Measurements from ENCODE around the gene MED12. TPM values are rescaled to one million over a fixed set of nuclear protein-coding genes. Genes with fewer than 3 reads are reported as not detected.

MED12 gene
- total and polyA plus RNA-seq, 2 experiments from 2014 or later = 7.1 to 40.6 TPM

DNA sequence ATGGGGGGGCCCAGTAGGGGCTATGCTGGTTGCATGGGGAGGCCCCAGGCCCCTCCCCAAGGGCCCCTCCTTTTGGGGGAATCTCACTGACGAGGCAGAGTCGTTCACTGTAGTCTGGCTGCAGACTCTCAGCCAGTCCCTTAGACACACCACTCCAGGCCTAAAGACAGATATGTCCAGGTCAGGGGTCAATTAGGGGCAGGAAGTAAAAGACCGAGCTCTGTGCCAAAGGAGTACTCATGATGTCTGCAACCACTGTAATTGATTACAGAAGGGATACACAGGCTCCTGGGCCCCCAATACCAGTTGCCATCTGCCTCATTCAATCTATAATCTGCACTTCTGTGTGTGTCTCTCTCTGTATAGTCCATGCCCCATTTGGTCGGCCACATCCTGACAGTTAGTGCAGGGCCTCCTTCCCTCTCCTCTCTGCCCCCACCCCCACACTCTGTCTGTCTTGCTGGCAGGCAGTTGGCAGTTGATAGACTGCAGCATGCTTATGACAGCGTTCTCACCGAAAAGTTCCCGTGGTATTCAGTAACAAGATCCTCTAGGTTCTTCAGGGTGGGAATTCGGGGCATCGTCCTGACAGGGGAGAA, 10.5 kb upstream of the MED12 start:
- H3K4me1 ChIP-seq (ENCODE audit: insufficient read depth) = peaks cover 19% of the 10 kb centered on the region
- Mint-ChIP-seq H3K4me3 (no peak overlapping the region), H3K36me3 (ENCODE audit: low read depth) (no peaks in the 10 kb centered on the region), H3K9me3 (no peaks in the 10 kb centered on the region), H3K27ac (no peak overlapping the region), H3K27me3 (ENCODE audit: insufficient read depth, low read depth, poor library complexity) (peaks cover 2% of the 10 kb centered on the region), H3K4me1 (peaks cover 28% of the 10 kb centered on the region)
- no peak for TF ChIP-seq CREB1 (CRISPR knock-in tag; IDR thresholded peaks at IDR 0.05; ENCODE audit: low read depth)
- no peak for TF ChIP-seq EZH2phosphoT487 (IDR thresholded peaks at IDR 0.05; ENCODE audit: unreplicated experiment)
- TF ChIP-seq, protein P1, sequence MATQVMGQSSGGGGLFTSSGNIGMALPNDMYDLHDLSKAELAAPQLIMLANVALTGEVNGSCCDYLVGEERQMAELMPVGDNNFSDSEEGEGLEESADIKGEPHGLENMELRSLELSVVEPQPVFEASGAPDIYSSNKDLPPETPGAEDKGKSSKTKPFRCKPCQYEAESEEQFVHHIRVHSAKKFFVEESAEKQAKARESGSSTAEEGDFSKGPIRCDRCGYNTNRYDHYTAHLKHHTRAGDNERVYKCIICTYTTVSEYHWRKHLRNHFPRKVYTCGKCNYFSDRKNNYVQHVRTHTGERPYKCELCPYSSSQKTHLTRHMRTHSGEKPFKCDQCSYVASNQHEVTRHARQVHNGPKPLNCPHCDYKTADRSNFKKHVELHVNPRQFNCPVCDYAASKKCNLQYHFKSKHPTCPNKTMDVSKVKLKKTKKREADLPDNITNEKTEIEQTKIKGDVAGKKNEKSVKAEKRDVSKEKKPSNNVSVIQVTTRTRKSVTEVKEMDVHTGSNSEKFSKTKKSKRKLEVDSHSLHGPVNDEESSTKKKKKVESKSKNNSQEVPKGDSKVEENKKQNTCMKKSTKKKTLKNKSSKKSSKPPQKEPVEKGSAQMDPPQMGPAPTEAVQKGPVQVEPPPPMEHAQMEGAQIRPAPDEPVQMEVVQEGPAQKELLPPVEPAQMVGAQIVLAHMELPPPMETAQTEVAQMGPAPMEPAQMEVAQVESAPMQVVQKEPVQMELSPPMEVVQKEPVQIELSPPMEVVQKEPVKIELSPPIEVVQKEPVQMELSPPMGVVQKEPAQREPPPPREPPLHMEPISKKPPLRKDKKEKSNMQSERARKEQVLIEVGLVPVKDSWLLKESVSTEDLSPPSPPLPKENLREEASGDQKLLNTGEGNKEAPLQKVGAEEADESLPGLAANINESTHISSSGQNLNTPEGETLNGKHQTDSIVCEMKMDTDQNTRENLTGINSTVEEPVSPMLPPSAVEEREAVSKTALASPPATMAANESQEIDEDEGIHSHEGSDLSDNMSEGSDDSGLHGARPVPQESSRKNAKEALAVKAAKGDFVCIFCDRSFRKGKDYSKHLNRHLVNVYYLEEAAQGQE (IDR thresholded peaks at IDR 0.05; ENCODE audit: unreplicated experiment) = no peak
- TF ChIP-seq POLR2AphosphoS5 (IDR thresholded peaks at IDR 0.05; ENCODE audit: low read depth) = no peak
- no peak for TF ChIP-seq JUNB (IDR thresholded peaks at IDR 0.05; ENCODE audit: unreplicated experiment)
- TF ChIP-seq EZH2 (IDR thresholded peaks at IDR 0.05; ENCODE audit: low read depth, unreplicated experiment) = no peak
- no peak for TF ChIP-seq ZNF114 (CRISPR knock-in tag; IDR thresholded peaks at IDR 0.05)
- TF ChIP-seq ZNF331 (CRISPR knock-in tag; IDR thresholded peaks at IDR 0.05; ENCODE audit: low read depth) = no peak
- TF ChIP-seq, protein P2, sequence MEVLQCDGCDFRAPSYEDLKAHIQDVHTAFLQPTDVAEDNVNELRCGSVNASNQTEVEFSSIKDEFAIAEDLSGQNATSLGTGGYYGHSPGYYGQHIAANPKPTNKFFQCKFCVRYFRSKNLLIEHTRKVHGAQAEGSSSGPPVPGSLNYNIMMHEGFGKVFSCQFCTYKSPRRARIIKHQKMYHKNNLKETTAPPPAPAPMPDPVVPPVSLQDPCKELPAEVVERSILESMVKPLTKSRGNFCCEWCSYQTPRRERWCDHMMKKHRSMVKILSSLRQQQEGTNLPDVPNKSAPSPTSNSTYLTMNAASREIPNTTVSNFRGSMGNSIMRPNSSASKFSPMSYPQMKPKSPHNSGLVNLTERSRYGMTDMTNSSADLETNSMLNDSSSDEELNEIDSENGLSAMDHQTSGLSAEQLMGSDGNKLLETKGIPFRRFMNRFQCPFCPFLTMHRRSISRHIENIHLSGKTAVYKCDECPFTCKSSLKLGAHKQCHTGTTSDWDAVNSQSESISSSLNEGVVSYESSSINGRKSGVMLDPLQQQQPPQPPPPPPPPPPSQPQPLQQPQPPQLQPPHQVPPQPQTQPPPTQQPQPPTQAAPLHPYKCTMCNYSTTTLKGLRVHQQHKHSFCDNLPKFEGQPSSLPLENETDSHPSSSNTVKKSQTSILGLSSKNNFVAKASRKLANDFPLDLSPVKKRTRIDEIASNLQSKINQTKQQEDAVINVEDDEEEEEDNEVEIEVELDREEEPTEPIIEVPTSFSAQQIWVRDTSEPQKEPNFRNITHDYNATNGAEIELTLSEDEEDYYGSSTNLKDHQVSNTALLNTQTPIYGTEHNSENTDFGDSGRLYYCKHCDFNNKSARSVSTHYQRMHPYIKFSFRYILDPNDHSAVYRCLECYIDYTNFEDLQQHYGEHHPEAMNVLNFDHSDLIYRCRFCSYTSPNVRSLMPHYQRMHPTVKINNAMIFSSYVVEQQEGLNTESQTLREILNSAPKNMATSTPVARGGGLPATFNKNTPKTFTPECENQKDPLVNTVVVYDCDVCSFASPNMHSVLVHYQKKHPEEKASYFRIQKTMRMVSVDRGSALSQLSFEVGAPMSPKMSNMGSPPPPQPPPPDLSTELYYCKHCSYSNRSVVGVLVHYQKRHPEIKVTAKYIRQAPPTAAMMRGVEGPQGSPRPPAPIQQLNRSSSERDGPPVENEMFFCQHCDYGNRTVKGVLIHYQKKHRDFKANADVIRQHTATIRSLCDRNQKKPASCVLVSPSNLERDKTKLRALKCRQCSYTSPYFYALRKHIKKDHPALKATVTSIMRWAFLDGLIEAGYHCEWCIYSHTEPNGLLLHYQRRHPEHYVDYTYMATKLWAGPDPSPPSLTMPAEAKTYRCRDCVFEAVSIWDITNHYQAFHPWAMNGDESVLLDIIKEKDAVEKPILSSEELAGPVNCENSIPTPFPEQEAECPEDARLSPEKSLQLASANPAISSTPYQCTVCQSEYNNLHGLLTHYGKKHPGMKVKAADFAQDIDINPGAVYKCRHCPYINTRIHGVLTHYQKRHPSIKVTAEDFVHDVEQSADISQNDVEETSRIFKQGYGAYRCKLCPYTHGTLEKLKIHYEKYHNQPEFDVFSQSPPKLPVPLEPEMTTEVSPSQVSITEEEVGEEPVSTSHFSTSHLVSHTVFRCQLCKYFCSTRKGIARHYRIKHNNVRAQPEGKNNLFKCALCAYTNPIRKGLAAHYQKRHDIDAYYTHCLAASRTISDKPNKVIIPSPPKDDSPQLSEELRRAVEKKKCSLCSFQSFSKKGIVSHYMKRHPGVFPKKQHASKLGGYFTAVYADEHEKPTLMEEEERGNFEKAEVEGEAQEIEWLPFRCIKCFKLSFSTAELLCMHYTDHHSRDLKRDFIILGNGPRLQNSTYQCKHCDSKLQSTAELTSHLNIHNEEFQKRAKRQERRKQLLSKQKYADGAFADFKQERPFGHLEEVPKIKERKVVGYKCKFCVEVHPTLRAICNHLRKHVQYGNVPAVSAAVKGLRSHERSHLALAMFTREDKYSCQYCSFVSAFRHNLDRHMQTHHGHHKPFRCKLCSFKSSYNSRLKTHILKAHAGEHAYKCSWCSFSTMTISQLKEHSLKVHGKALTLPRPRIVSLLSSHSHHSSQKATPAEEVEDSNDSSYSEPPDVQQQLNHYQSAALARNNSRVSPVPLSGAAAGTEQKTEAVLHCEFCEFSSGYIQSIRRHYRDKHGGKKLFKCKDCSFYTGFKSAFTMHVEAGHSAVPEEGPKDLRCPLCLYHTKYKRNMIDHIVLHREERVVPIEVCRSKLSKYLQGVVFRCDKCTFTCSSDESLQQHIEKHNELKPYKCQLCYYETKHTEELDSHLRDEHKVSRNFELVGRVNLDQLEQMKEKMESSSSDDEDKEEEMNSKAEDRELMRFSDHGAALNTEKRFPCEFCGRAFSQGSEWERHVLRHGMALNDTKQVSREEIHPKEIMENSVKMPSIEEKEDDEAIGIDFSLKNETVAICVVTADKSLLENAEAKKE (CRISPR knock-in tag; IDR thresholded peaks at IDR 0.05) = no peak
- TF ChIP-seq STAT1 (IDR thresholded peaks at IDR 0.05; ENCODE audit: unreplicated experiment) = no peak
- TF ChIP-seq, protein P3, sequence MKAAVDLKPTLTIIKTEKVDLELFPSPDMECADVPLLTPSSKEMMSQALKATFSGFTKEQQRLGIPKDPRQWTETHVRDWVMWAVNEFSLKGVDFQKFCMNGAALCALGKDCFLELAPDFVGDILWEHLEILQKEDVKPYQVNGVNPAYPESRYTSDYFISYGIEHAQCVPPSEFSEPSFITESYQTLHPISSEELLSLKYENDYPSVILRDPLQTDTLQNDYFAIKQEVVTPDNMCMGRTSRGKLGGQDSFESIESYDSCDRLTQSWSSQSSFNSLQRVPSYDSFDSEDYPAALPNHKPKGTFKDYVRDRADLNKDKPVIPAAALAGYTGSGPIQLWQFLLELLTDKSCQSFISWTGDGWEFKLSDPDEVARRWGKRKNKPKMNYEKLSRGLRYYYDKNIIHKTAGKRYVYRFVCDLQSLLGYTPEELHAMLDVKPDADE (IDR thresholded peaks at IDR 0.05) = no peak
- TF ChIP-seq NANOG (IDR thresholded peaks at IDR 0.05; ENCODE audit: borderline replicate concordance) = no peak
- TF ChIP-seq, protein P4, sequence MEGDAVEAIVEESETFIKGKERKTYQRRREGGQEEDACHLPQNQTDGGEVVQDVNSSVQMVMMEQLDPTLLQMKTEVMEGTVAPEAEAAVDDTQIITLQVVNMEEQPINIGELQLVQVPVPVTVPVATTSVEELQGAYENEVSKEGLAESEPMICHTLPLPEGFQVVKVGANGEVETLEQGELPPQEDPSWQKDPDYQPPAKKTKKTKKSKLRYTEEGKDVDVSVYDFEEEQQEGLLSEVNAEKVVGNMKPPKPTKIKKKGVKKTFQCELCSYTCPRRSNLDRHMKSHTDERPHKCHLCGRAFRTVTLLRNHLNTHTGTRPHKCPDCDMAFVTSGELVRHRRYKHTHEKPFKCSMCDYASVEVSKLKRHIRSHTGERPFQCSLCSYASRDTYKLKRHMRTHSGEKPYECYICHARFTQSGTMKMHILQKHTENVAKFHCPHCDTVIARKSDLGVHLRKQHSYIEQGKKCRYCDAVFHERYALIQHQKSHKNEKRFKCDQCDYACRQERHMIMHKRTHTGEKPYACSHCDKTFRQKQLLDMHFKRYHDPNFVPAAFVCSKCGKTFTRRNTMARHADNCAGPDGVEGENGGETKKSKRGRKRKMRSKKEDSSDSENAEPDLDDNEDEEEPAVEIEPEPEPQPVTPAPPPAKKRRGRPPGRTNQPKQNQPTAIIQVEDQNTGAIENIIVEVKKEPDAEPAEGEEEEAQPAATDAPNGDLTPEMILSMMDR (conservative IDR thresholded peaks at IDR 0.05; ENCODE audit: low read depth in 2 of 2) = no peak
- DNase-seq (ENCODE audit: low spot score) (no peak), ATAC-seq (no peak)
- no peaks in the 10 kb centered on the region for H3K36me3 ChIP-seq (ENCODE audit: insufficient read depth)
- H3K4me2 ChIP-seq = no peak overlapping the region
- no peak overlapping the region for H2AFZ ChIP-seq
- 0 out of 2 replicates have a peak, but pooled peaks cover 2% of the 10 kb centered on the region for H3F3A ChIP-seq (replicated peaks; ENCODE audit: low read depth)
- no peak overlapping the region for H3K4me3 ChIP-seq
- H3K79me2 ChIP-seq (replicated peaks; ENCODE audit: insufficient read depth) = no peaks in the 10 kb centered on the region
- peaks cover 23% of the 10 kb centered on the region; the same call in 1 of the 2 replicates for H3K27me3 ChIP-seq (ENCODE audit: insufficient read depth)
- no peaks in the 10 kb centered on the region for H4K20me1 ChIP-seq (replicated peaks; ENCODE audit: insufficient read depth)
- no peaks in the 10 kb centered on the region for H3K9me2 ChIP-seq (ENCODE audit: insufficient read depth)
- no peak overlapping the region for H3K27ac ChIP-seq (ENCODE audit: low read depth)

Measured in GM23338 (cell line).